H9 (cell line): ENCODE data around the gene MOCS1. TPM values are rescaled to one million over a fixed set of nuclear protein-coding genes. Genes with fewer than 3 reads are reported as not detected.

Experiments
- DNase-seq: peaks from one replicate; pipeline ENCODE4 v3.0.0-alpha.2; 2017
- H2AFZ ChIP-seq: one replicate; pipeline ENCODE4 v1.6.1; 2013; ENCODE audit warnings: mild to moderate bottlenecking, low read length, control low read depth, moderate library complexity
- H2AK5ac ChIP-seq: 2 replicates; pipeline ENCODE4 v1.6.1; 2013; ENCODE audit warnings: low read length, control low read depth, mixed read lengths; ENCODE audit not compliant: insufficient read length
- H2BK120ac ChIP-seq: one replicate; pipeline ENCODE4 v1.6.1; 2013; ENCODE audit warnings: low read depth, mild to moderate bottlenecking, low read length, control low read depth, inconsistent platforms; ENCODE audit not compliant: poor library complexity, severe bottlenecking
- H2BK12ac ChIP-seq: 2 replicates; pipeline ENCODE4 v1.6.1; 2013; ENCODE audit warnings: low read length, control low read depth, mixed read lengths, low read depth; ENCODE audit not compliant: insufficient read length
- H2BK15ac ChIP-seq: 2 replicates; pipeline ENCODE4 v1.6.1; 2013; ENCODE audit warnings: low read depth, low read length, control low read depth
- H2BK20ac ChIP-seq: one replicate; pipeline ENCODE4 v1.6.1; 2013; ENCODE audit warnings: low read depth, mild to moderate bottlenecking, low read length, control low read depth, inconsistent platforms; ENCODE audit not compliant: poor library complexity, severe bottlenecking
- H2BK5ac ChIP-seq: 2 replicates; pipeline ENCODE4 v1.6.1; 2013; ENCODE audit warnings: low read length, control low read depth, mixed read lengths; ENCODE audit not compliant: insufficient read length
- H3K14ac ChIP-seq: 2 replicates; pipeline ENCODE4 v1.6.1; 2013; ENCODE audit warnings: low read length, control low read depth; ENCODE audit not compliant: insufficient read depth
- H3K18ac ChIP-seq: 2 replicates; pipeline ENCODE4 v1.6.1; 2013; ENCODE audit warnings: low read depth, mild to moderate bottlenecking, mixed read lengths, low read length, control low read depth; ENCODE audit not compliant: insufficient read length
- H3K23ac ChIP-seq: 2 replicates; pipeline ENCODE4 v1.6.1; 2013; ENCODE audit warnings: low read length, control low read depth, mixed read lengths, low read depth; ENCODE audit not compliant: insufficient read length
- H3K23me2 ChIP-seq: 2 replicates; pipeline ENCODE4 v1.6.1; 2013; ENCODE audit warnings: low read depth, mild to moderate bottlenecking, mixed read lengths, low read length, control low read depth; ENCODE audit not compliant: insufficient read length, poor library complexity, severe bottlenecking
- H3K27ac ChIP-seq: 2 replicates; pipeline ENCODE4 v1.5.1; 2013; ENCODE audit warnings: low read length, control low read depth, mixed read lengths, low read depth; ENCODE audit not compliant: insufficient read length
- H3K27me3 ChIP-seq: 2 replicates; pipeline ENCODE4 v1.6.1; 2013; ENCODE audit warnings: low read length, control low read depth, inconsistent platforms; ENCODE audit not compliant: insufficient read depth
- H3K4ac ChIP-seq: 2 replicates; pipeline ENCODE4 v1.6.1; 2013; ENCODE audit warnings: low read depth, mild to moderate bottlenecking, control low read depth, inconsistent platforms, low read length, moderate library complexity
- H3K4me1 ChIP-seq: 2 replicates; pipeline ENCODE4 v1.6.1; 2013; ENCODE audit warnings: low read length, control low read depth, inconsistent platforms; ENCODE audit not compliant: insufficient read depth
- H3K4me2 ChIP-seq: 2 replicates; pipeline ENCODE4 v1.6.1; 2013; ENCODE audit warnings: low read length, control low read depth, mixed read lengths; ENCODE audit not compliant: insufficient read length, insufficient read depth
- H3K56ac ChIP-seq: 2 replicates; pipeline ENCODE4 v1.6.1; 2013; ENCODE audit warnings: low read depth, mild to moderate bottlenecking, mixed read lengths, low read length, control low read depth; ENCODE audit not compliant: insufficient read length
- H3K79me1 ChIP-seq: 2 replicates; pipeline ENCODE4 v1.6.1; 2013; ENCODE audit warnings: low read depth, mild to moderate bottlenecking, moderate library complexity, low read length, control low read depth, inconsistent platforms; ENCODE audit not compliant: insufficient read depth, poor library complexity, severe bottlenecking
- H3K79me2 ChIP-seq: 2 replicates; pipeline ENCODE4 v1.6.1; 2013; ENCODE audit warnings: low read length, control low read depth, inconsistent platforms; ENCODE audit not compliant: insufficient read depth
- H3K9ac ChIP-seq: 2 replicates; pipeline ENCODE4 v1.6.1; 2013; ENCODE audit warnings: low read length, control low read depth, mixed read lengths; ENCODE audit not compliant: insufficient read length; ENCODE audit errors: extremely low read depth
- H3K9me3 ChIP-seq: one replicate; pipeline ENCODE4 v1.6.1; 2013; ENCODE audit warnings: low read depth, low read length, inconsistent platforms; ENCODE audit not compliant: control insufficient read depth
- H3T11ph ChIP-seq: one replicate; pipeline ENCODE4 v1.6.1; 2013; ENCODE audit warnings: mild to moderate bottlenecking, low read length, control low read depth, inconsistent platforms
- H4K20me1 ChIP-seq: one replicate; pipeline ENCODE4 v1.6.1; 2013; ENCODE audit not compliant: control insufficient read depth, insufficient read length, insufficient read depth
- H4K5ac ChIP-seq: 2 replicates; pipeline ENCODE4 v1.6.1; 2013; ENCODE audit warnings: low read depth, mild to moderate bottlenecking, mixed read lengths, low read length, control low read depth; ENCODE audit not compliant: insufficient read length
- H4K8ac ChIP-seq: replicated peaks from 2 replicates; pipeline ENCODE4 v1.6.1; 2013; ENCODE audit warnings: low read length, control low read depth, mixed read lengths, low read depth; ENCODE audit not compliant: insufficient read length
- H4K91ac ChIP-seq: 2 replicates; pipeline ENCODE4 v1.6.1; 2013; ENCODE audit warnings: low read depth, mild to moderate bottlenecking, moderate library complexity, mixed read lengths, low read length, control low read depth; ENCODE audit not compliant: insufficient read length
- H3K27ac Mint-ChIP-seq, 3 experiments: 2 replicates in 2 of 3; 3 replicates in 1 of 3; pipeline ENCODE4 v1.8.0; 2020 to 2021; ENCODE audit warnings: mixed read lengths in 3 of 3, mild to moderate bottlenecking in 1 of 3, moderate library complexity in 1 of 3
- H3K27me3 Mint-ChIP-seq: 2 replicates; pipeline ENCODE4 v1.8.0; 2021; ENCODE audit warnings: low read depth, mild to moderate bottlenecking, moderate library complexity, mixed read lengths
- H3K36me3 Mint-ChIP-seq, 3 experiments: 2 replicates in 2 of 3; 3 replicates in 1 of 3; pipeline ENCODE4 v1.8.0; 2020 to 2021; ENCODE audit warnings: low read depth in 3 of 3, mixed read lengths in 3 of 3; ENCODE audit not compliant: insufficient read depth in 1 of 3
- H3K4me1 Mint-ChIP-seq, 2 experiments: 2 replicates each; pipeline ENCODE4 v1.8.0; 2020; ENCODE audit warnings: mixed read lengths in 2 of 2
- H3K4me3 Mint-ChIP-seq, 2 experiments: 2 replicates in 1 of 2; 3 replicates in 1 of 2; pipeline ENCODE4 v1.8.0; 2020 to 2021; ENCODE audit warnings: mild to moderate bottlenecking in 2 of 2, mixed read lengths in 2 of 2, moderate library complexity in 1 of 2
- H3K9me3 Mint-ChIP-seq, 2 experiments: 2 replicates in 1 of 2; 3 replicates in 1 of 2; pipeline ENCODE4 v1.8.0; 2020; ENCODE audit warnings: mild to moderate bottlenecking in 2 of 2, mixed read lengths in 2 of 2, moderate library complexity in 1 of 2
- CTCF ChIP-seq: fragments of 200-600 bp; sonication (generic); conservative IDR thresholded peaks from 3 replicates; pipeline ENCODE4 v1.8.0; 2021; ENCODE audit warnings: antibody characterized with exemption, mild to moderate bottlenecking
- WGBS: extraction: QIAGEN DNeasy Blood & Tissue Kit; methylation state at CpG from one replicate; pipeline ENCODE4 v1.1.7; 2013; ENCODE audit warnings: missing lambda C conversion rate, low lambda C conversion rate, mixed read lengths; ENCODE audit not compliant: insufficient read length; ENCODE audit errors: extremely low coverage; 5-methylcytosine and 5-hydroxymethylcytosine counted together
- total RNA-seq: library from RNA; stranded (reverse); gene quantifications from 2 replicates; pipeline ENCODE4 v1.2.1, GENCODE V29; 2021

Gene MOCS1
- total RNA-seq, 1 experiment from 2014 or later = 15.2 TPM

GRCh38 chr6:39927159-39927558 lies 7.1 kb downstream of the MOCS1 start:
- DNase-seq = no peak
- H4K5ac ChIP-seq = no peak overlapping the region
- H3K23ac ChIP-seq = no peak overlapping the region
- no peak overlapping the region for H2AFZ ChIP-seq
- H4K8ac ChIP-seq = no peak overlapping the region
- H3K4me1 Mint-ChIP-seq = peaks cover 13 to 16% of the 10 kb centered on the region in 2 experiments
- WGBS = no CpG with 5 or more reads among the region's 11 CpGs
- no peak overlapping the region for H3K4ac ChIP-seq
- H3K23me2 ChIP-seq = no peaks in the 10 kb centered on the region
- H2BK120ac ChIP-seq = no peak overlapping the region
- no peak overlapping the region for H3K18ac ChIP-seq
- no peaks in the 10 kb centered on the region for H3K79me2 ChIP-seq
- no peaks in the 10 kb centered on the region for H3K27me3 ChIP-seq
- H2BK12ac ChIP-seq = no peak overlapping the region
- no peak overlapping the region for H2BK15ac ChIP-seq
- H3K9me3 Mint-ChIP-seq = peaks cover 11 to 15% of the 10 kb centered on the region in 2 experiments
- no peak overlapping the region for H4K91ac ChIP-seq
- no peak overlapping the region for H2AK5ac ChIP-seq
- no peaks in the 10 kb centered on the region for H3K79me1 ChIP-seq
- H3K4me2 ChIP-seq = no peak overlapping the region
- no peak overlapping the region for H3T11ph ChIP-seq
- H3K27ac Mint-ChIP-seq = no peak overlapping the region
- H3K27me3 Mint-ChIP-seq = no peaks in the 10 kb centered on the region; the same call in 1 of the 2 replicates
- H3K36me3 Mint-ChIP-seq = peaks cover 25 to 45% (median 44%) of the 10 kb centered on the region in 3 experiments
- no peaks in the 10 kb centered on the region for H4K20me1 ChIP-seq
- no peak overlapping the region for H3K9ac ChIP-seq
- H2BK5ac ChIP-seq = no peak overlapping the region
- no peak overlapping the region for H3K56ac ChIP-seq
- TF ChIP-seq CTCF = no peak
- no peak overlapping the region for H3K14ac ChIP-seq
- no peak overlapping the region for H2BK20ac ChIP-seq
- no peak overlapping the region for H3K27ac ChIP-seq
- H3K9me3 ChIP-seq = no peaks in the 10 kb centered on the region
- H3K4me1 ChIP-seq = no peaks in the 10 kb centered on the region
- H3K4me3 Mint-ChIP-seq = no peak overlapping the region
